Gastroesophageal sphincter (tissue), 4 donors: ENCODE results near the gene RHEBL1. TPM values are rescaled to one million over a fixed set of nuclear protein-coding genes. Genes with fewer than 3 reads are reported as not detected.

Experiments
- ATAC-seq: fragments of 150-250 bp; one replicate; pipeline ENCODE4 v1.9.1; 2016; ENCODE audit warnings: mild to moderate bottlenecking, moderate library complexity
- H3K27ac ChIP-seq, 4 donors: fragments of 200-600 bp; sonication (generic) in 3 of 4; 1 replicate in 3 of 4; 2 replicates in 1 of 4; pipeline ENCODE4 v1.5.1; 2016 to 2019
- H3K27me3 ChIP-seq: fragments of 200-600 bp; sonication (generic); one replicate; pipeline ENCODE4 v1.5.1; 2019
- H3K36me3 ChIP-seq, 2 donors: fragments of 200-600 bp; sonication (generic); one replicate each; pipeline ENCODE4 v1.5.1; 2019; ENCODE audit warnings: control low read depth in 1 of 2
- H3K4me1 ChIP-seq, 3 donors: fragments of 200-600 bp; sonication (generic); 1 replicate in 2 of 3; 2 replicates in 1 of 3; pipeline ENCODE4 v1.5.1; 2016 to 2019; ENCODE audit warnings: control low read depth in 2 of 3
- H3K4me3 ChIP-seq, 2 donors: fragments of 200-600 bp; sonication (generic); one replicate each; pipeline ENCODE4 v1.5.1; 2019; ENCODE audit warnings: mild to moderate bottlenecking in 1 of 2, moderate library complexity in 1 of 2
- H3K9me3 ChIP-seq, 3 donors: fragments of 200-600 bp; sonication (generic); one replicate each; pipeline ENCODE4 v1.5.1; 2017 to 2019; ENCODE audit warnings: control low read depth in 2 of 3
- CTCF ChIP-seq, 4 experiments: fragments of 200-600 bp in 2 of 4; fragments of 450-650 bp in 2 of 4; sonication (generic) in 1 of 4; IDR thresholded peaks; one replicate each; pipeline ENCODE4 v1.5.1; 2017 to 2019; ENCODE audit warnings: antibody characterized with exemption in 4 of 4, mild to moderate bottlenecking in 2 of 4, moderate library complexity in 2 of 4
- EP300 ChIP-seq: sonication (generic); formaldehyde crosslinking; IDR thresholded peaks from one replicate; pipeline ENCODE4 v1.6.1; 2017; ENCODE audit warnings: antibody characterized with exemption, mild to moderate bottlenecking
- POLR2A ChIP-seq, 2 donors: fragments of 450-650 bp; IDR thresholded peaks; one replicate each; pipeline ENCODE4 v1.6.1; 2017; ENCODE audit warnings: antibody characterized with exemption in 2 of 2, mild to moderate bottlenecking in 2 of 2, moderate library complexity in 1 of 2
- POLR2AphosphoS5 ChIP-seq: sonication (generic); formaldehyde crosslinking; IDR thresholded peaks from one replicate; pipeline ENCODE4 v1.6.1; 2017; ENCODE audit warnings: antibody characterized with exemption
- WGBS, 2 donors: methylation state at CpG; one replicate each; pipeline ENCODE4 v1.1.5; 2018; ENCODE audit warnings: low coverage in 1 of 2; 5-methylcytosine and 5-hydroxymethylcytosine counted together
- total RNA-seq, 4 donors: library from RNA; depleted of rRNA; stranded (reverse); fragments of >200 nt; gene quantifications; one replicate each; pipeline ENCODE4 v1.1.0, GENCODE V29; 2016

Gene RHEBL1
- total RNA-seq, 4 donors from 2014 or later, result 0.35 TPM; not detected in 3

DNA sequence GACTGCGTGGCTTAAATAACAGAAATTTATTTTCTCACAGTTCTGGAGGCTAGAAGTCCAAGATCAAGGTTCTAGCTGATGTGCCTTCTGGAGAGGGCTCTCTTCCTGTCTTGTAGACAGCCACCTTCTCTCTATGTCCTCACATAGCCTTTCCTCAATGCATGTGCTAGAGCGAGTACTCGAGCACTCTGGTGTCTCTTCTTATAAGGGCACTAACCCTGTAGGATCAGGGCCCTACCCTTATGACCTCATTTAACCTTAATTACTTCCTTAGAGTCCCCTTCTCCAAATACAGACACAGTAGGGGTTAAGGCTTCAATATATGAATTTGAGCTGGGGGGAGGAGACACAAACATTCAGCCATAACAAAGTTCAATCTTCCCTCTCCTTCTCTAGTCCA, 14.7 kb upstream of the RHEBL1 start:
- no peak for ATAC-seq
- Histone ChIP-seq H3K36me3 (no peaks in the 10 kb centered on the region), H3K4me3 (no peak overlapping the region), H3K27me3 (peaks cover 11% of the 10 kb centered on the region), H3K27ac (no peak overlapping the region), H3K9me3 (no peaks in the 10 kb centered on the region), H3K4me1 (peaks cover 0 to 25% (median 7%) of the 10 kb centered on the region in 3 donors)
- TF ChIP-seq POLR2A (IDR thresholded peaks at IDR 0.05) (no peak), EP300 (no peak), CTCF (IDR thresholded peaks at IDR 0.05) (no peak), POLR2AphosphoS5 (no peak)
- WGBS, 2 donors, result 94 to 100% methylated on average over 3 of the region's 3 CpGs

- TF ChIP-seq POLR2AphosphoS5 (no peak), POLR2A (IDR thresholded peaks at IDR 0.05) (no peak)
- Histone ChIP-seq H3K4me3 (no peak overlapping the region), H3K36me3 (no peaks in the 10 kb centered on the region), H3K27ac (no peak overlapping the region), H3K27me3 (no peaks in the 10 kb centered on the region), H3K4me1 (no peaks in the 10 kb centered on the region), H3K9me3 (no peaks in the 10 kb centered on the region)
- ATAC-seq, result no peak
- 20 to 50% methylated on average over 1 of the region's 1 CpG for WGBS, 2 donors
Measured at GRCh38 chr12:49079793-49080192, 10.0 kb upstream of the RHEBL1 start.

- peaks cover 2 to 19% (median 3%) of the 10 kb centered on the region in 3 donors for H3K4me1 ChIP-seq
- no peaks in the 10 kb centered on the region for H3K9me3 ChIP-seq
- TF ChIP-seq CTCF (IDR thresholded peaks at IDR 0.05), result no peak
- no peak for TF ChIP-seq EP300
- no peak for TF ChIP-seq POLR2AphosphoS5
- no peak for TF ChIP-seq POLR2A (IDR thresholded peaks at IDR 0.05)
- no peak overlapping the region for H3K4me3 ChIP-seq
- no peaks in the 10 kb centered on the region for H3K36me3 ChIP-seq
- no peak overlapping the region for H3K27ac ChIP-seq
- H3K27me3 ChIP-seq, result no peaks in the 10 kb centered on the region
- no peak for ATAC-seq
- 88 to 92% methylated on average over 3 to 9 of the region's 11 CpGs for WGBS, 2 donors
Measured at GRCh38 chr12:49070971-49071370, 1.2 kb upstream of the RHEBL1 start.

DNA sequence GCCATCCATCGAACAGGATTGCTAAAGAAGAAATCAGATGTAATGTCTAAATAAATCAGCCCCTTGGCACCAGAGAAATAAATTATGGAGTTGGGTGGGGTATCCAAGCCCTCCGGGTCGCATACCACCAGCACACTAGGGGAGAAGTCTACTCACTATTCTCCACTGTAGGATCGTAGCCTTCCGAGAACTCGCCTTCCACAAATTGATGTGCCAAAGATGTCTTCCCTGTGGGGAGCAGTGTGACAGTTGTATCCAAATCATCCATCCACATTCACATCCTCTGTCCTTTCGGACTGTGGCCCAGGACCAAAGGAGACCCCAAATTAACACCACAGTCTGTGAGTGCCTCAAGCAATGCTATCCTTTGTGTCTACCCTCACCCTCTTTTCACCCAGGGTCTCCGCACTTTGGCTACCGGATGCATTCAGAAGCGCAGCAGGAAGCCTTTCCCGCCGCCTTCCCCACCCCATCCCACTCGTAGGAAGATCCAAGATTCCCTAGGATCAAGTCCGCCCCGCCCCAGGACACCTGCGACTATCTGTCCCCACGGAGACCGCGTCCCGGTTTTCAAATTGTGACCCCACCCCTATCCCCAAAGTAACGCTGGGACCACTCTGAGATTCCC, 786 bp downstream of the RHEBL1 start:
- peaks cover 2 to 23% (median 3%) of the 10 kb centered on the region in 3 donors for H3K4me1 ChIP-seq
- H3K27ac ChIP-seq, result peak overlapping the region in 3 of 4 donors; percentile 65 to 79 (median 76)
- H3K27me3 ChIP-seq, result no peaks in the 10 kb centered on the region
- no peak for ATAC-seq
- H3K4me3 ChIP-seq, result peak overlapping the region; percentile 56 to 65
- WGBS, 2 donors, result 7 to 18% methylated on average over 12 to 13 of the region's 21 CpGs
- TF ChIP-seq POLR2AphosphoS5, result no peak
- no peak for TF ChIP-seq POLR2A (IDR thresholded peaks at IDR 0.05)
- no peak for TF ChIP-seq CTCF (IDR thresholded peaks at IDR 0.05)
- no peak for TF ChIP-seq EP300
- no peaks in the 10 kb centered on the region for H3K9me3 ChIP-seq
- H3K36me3 ChIP-seq, result no peaks in the 10 kb centered on the region

DNA sequence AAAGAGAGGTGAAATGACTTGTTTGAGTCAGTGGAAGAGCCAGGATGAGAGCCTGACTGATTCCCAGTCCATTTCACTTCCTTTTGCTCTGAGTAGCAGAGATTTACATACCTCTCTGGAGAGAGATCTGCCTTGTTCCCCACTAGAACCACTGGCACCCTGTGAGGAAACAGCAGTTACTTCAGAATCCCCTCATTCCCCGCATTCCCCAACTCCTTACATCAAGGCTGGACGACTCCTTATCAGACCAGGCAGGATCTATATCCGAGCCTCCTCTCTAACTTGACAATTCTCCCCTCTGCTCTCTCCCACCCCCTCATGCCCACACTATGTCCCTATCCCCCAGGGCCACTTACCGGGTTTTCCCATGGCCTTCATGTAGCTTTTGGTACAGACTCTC, 3.7 kb downstream of the RHEBL1 start:
- TF ChIP-seq POLR2A (IDR thresholded peaks at IDR 0.05) (no peak), EP300 (no peak), CTCF (IDR thresholded peaks at IDR 0.05) (no peak), POLR2AphosphoS5 (no peak)
- H3K9me3 ChIP-seq, result no peaks in the 10 kb centered on the region
- WGBS, 2 donors, result 40 to 67% methylated on average over 1 to 4 of the region's 4 CpGs
- no peak for ATAC-seq
- no peaks in the 10 kb centered on the region for H3K27me3 ChIP-seq
- H3K4me1 ChIP-seq, result peaks cover 2 to 33% (median 3%) of the 10 kb centered on the region in 3 donors
- H3K4me3 ChIP-seq, result no peak overlapping the region
- no peak overlapping the region for H3K27ac ChIP-seq
- H3K36me3 ChIP-seq, result no peaks in the 10 kb centered on the region
